ENCODE data around the gene MORC3.

DNA sequence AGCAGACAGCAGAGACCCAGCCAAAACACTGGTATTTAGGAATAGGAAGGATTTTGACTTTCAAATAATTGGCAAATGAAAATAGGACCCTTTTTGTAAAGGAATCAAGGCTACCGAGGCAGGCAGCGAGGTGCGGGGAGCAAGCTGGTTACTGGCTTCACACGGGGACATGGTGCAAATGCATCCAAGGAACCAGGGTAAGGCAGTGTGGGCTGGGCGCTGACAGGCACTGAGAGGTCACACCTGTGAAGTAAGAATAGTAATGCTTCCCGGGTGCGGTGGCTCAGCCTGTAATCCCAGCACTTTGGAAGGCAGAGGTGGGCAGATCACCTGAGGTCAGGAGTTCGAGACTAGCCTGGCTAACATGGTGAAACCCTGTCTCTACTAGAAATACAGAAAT lies 80.7 kb downstream of the MORC3 start:
- TF ChIP-seq, protein P1, sequence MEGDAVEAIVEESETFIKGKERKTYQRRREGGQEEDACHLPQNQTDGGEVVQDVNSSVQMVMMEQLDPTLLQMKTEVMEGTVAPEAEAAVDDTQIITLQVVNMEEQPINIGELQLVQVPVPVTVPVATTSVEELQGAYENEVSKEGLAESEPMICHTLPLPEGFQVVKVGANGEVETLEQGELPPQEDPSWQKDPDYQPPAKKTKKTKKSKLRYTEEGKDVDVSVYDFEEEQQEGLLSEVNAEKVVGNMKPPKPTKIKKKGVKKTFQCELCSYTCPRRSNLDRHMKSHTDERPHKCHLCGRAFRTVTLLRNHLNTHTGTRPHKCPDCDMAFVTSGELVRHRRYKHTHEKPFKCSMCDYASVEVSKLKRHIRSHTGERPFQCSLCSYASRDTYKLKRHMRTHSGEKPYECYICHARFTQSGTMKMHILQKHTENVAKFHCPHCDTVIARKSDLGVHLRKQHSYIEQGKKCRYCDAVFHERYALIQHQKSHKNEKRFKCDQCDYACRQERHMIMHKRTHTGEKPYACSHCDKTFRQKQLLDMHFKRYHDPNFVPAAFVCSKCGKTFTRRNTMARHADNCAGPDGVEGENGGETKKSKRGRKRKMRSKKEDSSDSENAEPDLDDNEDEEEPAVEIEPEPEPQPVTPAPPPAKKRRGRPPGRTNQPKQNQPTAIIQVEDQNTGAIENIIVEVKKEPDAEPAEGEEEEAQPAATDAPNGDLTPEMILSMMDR (IDR thresholded peaks at IDR 0.05; ENCODE audit: insufficient read depth, low read depth, low read length) = no peak
- TF ChIP-seq EZH2 (IDR thresholded peaks at IDR 0.05; ENCODE audit: insufficient read depth, low read length) = no peak

Data from astrocyte (in vitro differentiated cells and primary cell).